Measurements from ENCODE around the gene ATCAY.

The ATCAY gene

GRCh38 chr19:3880471-3881271, at the start of gene ATCAY:
Gene ATCAY (plus strand): TSS chr19:3880685. CDS start chr19:3885768, 5,083 bp downstream.
- in situ Hi-C loops (cut with HindIII; ENCODE audit: low sequenced_read_pairs), result no loop called here

- in situ Hi-C loops (cut with HindIII; ENCODE audit: low sequenced_read_pairs), result no loop called here
These were observed 48.9 kb upstream of the ATCAY start for GRCh38 chr19:3831601-3832000.

GRCh38 chr19:3832001-3832400, 48.5 kb upstream of the ATCAY start:
- in situ Hi-C loops (cut with HindIII; ENCODE audit: low sequenced_read_pairs), result no loop called here

GRCh38 chr19:3833578-3834348, 46.7 kb upstream of the ATCAY start:
- in situ Hi-C loops (cut with HindIII; ENCODE audit: low sequenced_read_pairs), result no loop called here

- in situ Hi-C loops (cut with HindIII; ENCODE audit: low sequenced_read_pairs), result no loop called here
These were observed 46.0 kb upstream of the ATCAY start for GRCh38 chr19:3834349-3835054.

GRCh38 chr19:3835055-3835435, 45.4 kb upstream of the ATCAY start:
- in situ Hi-C loops (cut with HindIII; ENCODE audit: low sequenced_read_pairs), result no loop called here

GRCh38 chr19:3836887-3837286, 43.6 kb upstream of the ATCAY start:
- in situ Hi-C loops (cut with HindIII; ENCODE audit: low sequenced_read_pairs), result no loop called here

- in situ Hi-C loops (cut with HindIII; ENCODE audit: low sequenced_read_pairs), result no loop called here
These were observed 43.2 kb upstream of the ATCAY start for GRCh38 chr19:3837332-3837731.

GRCh38 chr19:3837922-3838321, 42.6 kb upstream of the ATCAY start:
- in situ Hi-C loops (cut with HindIII; ENCODE audit: low sequenced_read_pairs), result no loop called here

GRCh38 chr19:3838661-3839060, 41.8 kb upstream of the ATCAY start:
- in situ Hi-C loops (cut with HindIII; ENCODE audit: low sequenced_read_pairs), result no loop called here

- in situ Hi-C loops (cut with HindIII; ENCODE audit: low sequenced_read_pairs), result no loop called here
These were observed 40.5 kb upstream of the ATCAY start for GRCh38 chr19:3839941-3840340.

GRCh38 chr19:3840804-3841203, 39.7 kb upstream of the ATCAY start:
- in situ Hi-C loops (cut with HindIII; ENCODE audit: low sequenced_read_pairs), result no loop called here

GRCh38 chr19:3842948-3843347, 37.5 kb upstream of the ATCAY start:
- in situ Hi-C loops (cut with HindIII; ENCODE audit: low sequenced_read_pairs), result no loop called here

GRCh38 chr19:3844596-3844995, 35.9 kb upstream of the ATCAY start:
- in situ Hi-C loops (cut with HindIII; ENCODE audit: low sequenced_read_pairs), result no loop called here

GRCh38 chr19:3849092-3849491, 31.4 kb upstream of the ATCAY start:
- in situ Hi-C loops (cut with HindIII; ENCODE audit: low sequenced_read_pairs), result no loop called here

GRCh38 chr19:3849787-3850186, 30.7 kb upstream of the ATCAY start:
- in situ Hi-C loops (cut with HindIII; ENCODE audit: low sequenced_read_pairs), result no loop called here

GRCh38 chr19:3850320-3850972, 30.0 kb upstream of the ATCAY start:
- in situ Hi-C loops (cut with HindIII; ENCODE audit: low sequenced_read_pairs), result no loop called here

- in situ Hi-C loops (cut with HindIII; ENCODE audit: low sequenced_read_pairs), result no loop called here
These were observed 29.0 kb upstream of the ATCAY start for GRCh38 chr19:3851254-3852176.

- in situ Hi-C loops (cut with HindIII; ENCODE audit: low sequenced_read_pairs), result no loop called here
These were observed 28.3 kb upstream of the ATCAY start for GRCh38 chr19:3852177-3852511.

GRCh38 chr19:3852614-3853254, 27.8 kb upstream of the ATCAY start:
- in situ Hi-C loops (cut with HindIII; ENCODE audit: low sequenced_read_pairs), result no loop called here

Data from DLD1 (cell line).